Measurements from ENCODE around the gene ASB6.
A peak's percentile ranks its signal among the peaks of the same experiment; 100 is the strongest.

ASB6 gene

DNA sequence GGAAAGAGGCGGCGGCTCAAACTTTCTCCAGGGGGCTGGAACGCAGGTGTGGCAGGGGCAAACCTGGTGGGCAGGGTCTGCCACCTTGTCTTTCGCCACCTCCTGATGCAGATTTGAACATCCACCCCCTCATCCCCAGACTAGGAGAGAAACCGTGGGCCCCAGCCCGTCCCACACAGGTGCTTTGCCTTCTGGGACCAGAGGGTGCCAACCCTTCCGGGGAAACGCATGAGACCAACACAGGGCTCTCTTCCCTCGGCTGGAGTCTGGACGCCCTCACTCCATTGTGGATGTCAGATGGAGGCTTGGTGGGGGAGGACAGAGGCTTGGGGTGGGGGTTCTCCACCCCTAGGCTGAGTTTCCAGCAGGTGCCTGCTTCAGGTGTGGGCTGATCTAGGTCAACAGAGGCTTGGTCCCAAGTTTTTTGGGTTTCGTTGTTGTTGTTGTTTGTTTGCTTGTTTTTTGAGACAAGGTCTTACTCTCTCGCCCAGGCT lies 30.6 kb downstream of the ASB6 start:
- H3K27ac ChIP-seq (replicated peaks) = no peak overlapping the region
- TF ChIP-seq SPI1 (IDR thresholded peaks at IDR 0.05; ENCODE audit: borderline replicate concordance, low read depth) (no peak), POLR2AphosphoS5 (IDR thresholded peaks at IDR 0.05; ENCODE audit: low read depth) (no peak), GABPA (IDR thresholded peaks at IDR 0.05; ENCODE audit: low read depth) (no peak), CTCF (IDR thresholded peaks at IDR 0.05; ENCODE audit: insufficient read depth, low read length) (no peak)
- TF ChIP-seq, protein P1, sequence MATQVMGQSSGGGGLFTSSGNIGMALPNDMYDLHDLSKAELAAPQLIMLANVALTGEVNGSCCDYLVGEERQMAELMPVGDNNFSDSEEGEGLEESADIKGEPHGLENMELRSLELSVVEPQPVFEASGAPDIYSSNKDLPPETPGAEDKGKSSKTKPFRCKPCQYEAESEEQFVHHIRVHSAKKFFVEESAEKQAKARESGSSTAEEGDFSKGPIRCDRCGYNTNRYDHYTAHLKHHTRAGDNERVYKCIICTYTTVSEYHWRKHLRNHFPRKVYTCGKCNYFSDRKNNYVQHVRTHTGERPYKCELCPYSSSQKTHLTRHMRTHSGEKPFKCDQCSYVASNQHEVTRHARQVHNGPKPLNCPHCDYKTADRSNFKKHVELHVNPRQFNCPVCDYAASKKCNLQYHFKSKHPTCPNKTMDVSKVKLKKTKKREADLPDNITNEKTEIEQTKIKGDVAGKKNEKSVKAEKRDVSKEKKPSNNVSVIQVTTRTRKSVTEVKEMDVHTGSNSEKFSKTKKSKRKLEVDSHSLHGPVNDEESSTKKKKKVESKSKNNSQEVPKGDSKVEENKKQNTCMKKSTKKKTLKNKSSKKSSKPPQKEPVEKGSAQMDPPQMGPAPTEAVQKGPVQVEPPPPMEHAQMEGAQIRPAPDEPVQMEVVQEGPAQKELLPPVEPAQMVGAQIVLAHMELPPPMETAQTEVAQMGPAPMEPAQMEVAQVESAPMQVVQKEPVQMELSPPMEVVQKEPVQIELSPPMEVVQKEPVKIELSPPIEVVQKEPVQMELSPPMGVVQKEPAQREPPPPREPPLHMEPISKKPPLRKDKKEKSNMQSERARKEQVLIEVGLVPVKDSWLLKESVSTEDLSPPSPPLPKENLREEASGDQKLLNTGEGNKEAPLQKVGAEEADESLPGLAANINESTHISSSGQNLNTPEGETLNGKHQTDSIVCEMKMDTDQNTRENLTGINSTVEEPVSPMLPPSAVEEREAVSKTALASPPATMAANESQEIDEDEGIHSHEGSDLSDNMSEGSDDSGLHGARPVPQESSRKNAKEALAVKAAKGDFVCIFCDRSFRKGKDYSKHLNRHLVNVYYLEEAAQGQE (IDR thresholded peaks at IDR 0.05; ENCODE audit: insufficient replicate concordance, low read depth) = no peak
- H3K4me3 ChIP-seq (replicated peaks; ENCODE audit: insufficient read depth, low read length) = no peak overlapping the region
- no peaks in the 10 kb centered on the region for H3K27me3 ChIP-seq (ENCODE audit: insufficient read depth, poor library complexity, severe bottlenecking)
- DNase-seq (ENCODE audit: low read depth in 1 of 2, low spot score in 1 of 2) = no peak

GRCh38 chr9:129610473-129611306 lies 31.3 kb downstream of the ASB6 start:
- peak overlapping the region; percentile 50 for H3K27ac ChIP-seq (replicated peaks)
- H3K4me3 ChIP-seq (replicated peaks; ENCODE audit: insufficient read depth, low read length) = peak overlapping the region; percentile 40
- peak in 1 of 2 experiments; percentile 70 for DNase-seq (ENCODE audit: low read depth in 1 of 2, low spot score in 1 of 2)
- TF ChIP-seq, protein P1 (IDR thresholded peaks at IDR 0.05; ENCODE audit: insufficient replicate concordance, low read depth) = no peak
- peak; percentile 61 for TF ChIP-seq CTCF (IDR thresholded peaks at IDR 0.05; ENCODE audit: insufficient read depth, low read length)
- no peak for TF ChIP-seq POLR2AphosphoS5 (IDR thresholded peaks at IDR 0.05; ENCODE audit: low read depth)
- TF ChIP-seq SPI1 (IDR thresholded peaks at IDR 0.05; ENCODE audit: borderline replicate concordance, low read depth) = no peak
- no peaks in the 10 kb centered on the region for H3K27me3 ChIP-seq (ENCODE audit: insufficient read depth, poor library complexity, severe bottlenecking)

- TF ChIP-seq GABPA (IDR thresholded peaks at IDR 0.05; ENCODE audit: low read depth) (no peak), CTCF (IDR thresholded peaks at IDR 0.05; ENCODE audit: insufficient read depth, low read length) (no peak), SPI1 (IDR thresholded peaks at IDR 0.05; ENCODE audit: borderline replicate concordance, low read depth) (no peak), POLR2AphosphoS5 (IDR thresholded peaks at IDR 0.05; ENCODE audit: low read depth) (no peak)
- TF ChIP-seq, protein P1 (IDR thresholded peaks at IDR 0.05; ENCODE audit: insufficient replicate concordance, low read depth) = no peak
- DNase-seq (ENCODE audit: low read depth in 1 of 2, low spot score in 1 of 2) = no peak
- Histone ChIP-seq H3K27ac (replicated peaks) (no peak overlapping the region), H3K4me3 (replicated peaks; ENCODE audit: insufficient read depth, low read length) (peak overlapping the region; percentile 40), H3K27me3 (ENCODE audit: insufficient read depth, poor library complexity, severe bottlenecking) (no peaks in the 10 kb centered on the region)
Measured at GRCh38 chr9:129610213-129610472, 31.8 kb downstream of the ASB6 start.

Data from HL-60 (cell line).